Astrocyte (in vitro differentiated cells and primary cell): Measurements from ENCODE around the gene GABBR2.

Source experiments
- CTCF ChIP-seq: IDR thresholded peaks from 2 replicates; pipeline ENCODE4 v1.5.1; 2011; ENCODE audit warnings: low read depth, mild to moderate bottlenecking, inconsistent platforms, low read length, moderate library complexity; ENCODE audit not compliant: insufficient read depth
- EZH2 ChIP-seq: IDR thresholded peaks from 2 replicates; pipeline ENCODE4 v1.6.1; 2012; ENCODE audit warnings: mild to moderate bottlenecking, low read length, inconsistent platforms; ENCODE audit not compliant: insufficient read depth

DNA sequence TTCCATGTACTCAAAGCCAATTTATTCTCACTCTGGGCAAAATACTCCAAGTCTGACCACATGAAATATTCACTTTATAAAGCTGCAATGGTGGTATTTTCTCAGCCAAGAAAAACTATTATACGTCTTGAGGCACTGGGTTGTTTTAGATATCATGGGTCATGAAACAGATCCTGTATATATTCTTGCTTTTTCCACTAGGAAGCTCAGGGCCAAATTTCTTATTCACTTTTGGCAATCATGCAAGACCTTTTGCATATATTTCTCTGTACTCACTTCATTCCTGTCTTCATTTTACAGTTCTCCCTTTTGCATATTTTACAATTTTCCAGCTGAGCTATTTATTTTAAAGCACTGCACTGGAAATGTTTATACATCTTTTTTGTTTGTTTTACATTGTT is 49.8 kb downstream of the GABBR2 start:
- no peak for TF ChIP-seq CTCF
- TF ChIP-seq EZH2: no peak
